ENCODE data around the gene BMPR1B.

BMPR1B gene

GRCh38 chr4:94933799-94934198, 176.0 kb downstream of the BMPR1B start:
- Mint-ChIP-seq H3K27me3 (ENCODE audit: low read depth, poor library complexity) (no peaks in the 10 kb centered on the region), H3K4me3 (no peak overlapping the region), H3K27ac (no peak overlapping the region), H3K9me3 (no peaks in the 10 kb centered on the region), H3K36me3 (ENCODE audit: low read depth) (peaks cover 4% of the 10 kb centered on the region), H3K4me1 (peaks cover 71% of the 10 kb centered on the region)
- DNase-seq: no peak
- TF ChIP-seq CTCF (IDR thresholded peaks at IDR 0.05): no peak

GRCh38 chr4:94934201-94934600, 176.4 kb downstream of the BMPR1B start:
- Mint-ChIP-seq H3K4me3 (no peak overlapping the region), H3K4me1 (peaks cover 71% of the 10 kb centered on the region), H3K27me3 (ENCODE audit: low read depth, poor library complexity) (no peaks in the 10 kb centered on the region), H3K36me3 (ENCODE audit: low read depth) (peaks cover 4% of the 10 kb centered on the region), H3K27ac (no peak overlapping the region), H3K9me3 (no peaks in the 10 kb centered on the region)
- DNase-seq: no peak
- TF ChIP-seq CTCF (IDR thresholded peaks at IDR 0.05): no peak

- TF ChIP-seq CTCF (IDR thresholded peaks at IDR 0.05): no peak
- Mint-ChIP-seq H3K27ac (no peak overlapping the region), H3K4me3 (no peak overlapping the region), H3K36me3 (ENCODE audit: low read depth) (peaks cover 4% of the 10 kb centered on the region), H3K9me3 (no peaks in the 10 kb centered on the region), H3K27me3 (ENCODE audit: low read depth, poor library complexity) (no peaks in the 10 kb centered on the region), H3K4me1 (peaks cover 70% of the 10 kb centered on the region)
- no peak for DNase-seq
Measured at GRCh38 chr4:94934864-94935263, 177.1 kb downstream of the BMPR1B start.

- H3K4me1 Mint-ChIP-seq: peaks cover 74% of the 10 kb centered on the region
- H3K9me3 Mint-ChIP-seq: no peaks in the 10 kb centered on the region
- no peaks in the 10 kb centered on the region for H3K27me3 Mint-ChIP-seq (ENCODE audit: low read depth, poor library complexity)
- no peak for TF ChIP-seq CTCF (IDR thresholded peaks at IDR 0.05)
- no peak for DNase-seq
- no peak overlapping the region for H3K4me3 Mint-ChIP-seq
- peaks cover 4% of the 10 kb centered on the region for H3K36me3 Mint-ChIP-seq (ENCODE audit: low read depth)
- peak overlapping the region; percentile 78 for H3K27ac Mint-ChIP-seq
Measured at GRCh38 chr4:94936854-94937253, 179.1 kb downstream of the BMPR1B start.

- H3K36me3 Mint-ChIP-seq (ENCODE audit: low read depth): peaks cover 4% of the 10 kb centered on the region
- no peak for DNase-seq
- H3K27me3 Mint-ChIP-seq (ENCODE audit: low read depth, poor library complexity): peaks cover 4% of the 10 kb centered on the region
- no peak overlapping the region for H3K27ac Mint-ChIP-seq
- no peak overlapping the region for H3K4me3 Mint-ChIP-seq
- peaks cover 56% of the 10 kb centered on the region for H3K4me1 Mint-ChIP-seq
- H3K9me3 Mint-ChIP-seq: no peaks in the 10 kb centered on the region
- TF ChIP-seq CTCF (IDR thresholded peaks at IDR 0.05): no peak
Measured at GRCh38 chr4:94939791-94940519, 182.2 kb downstream of the BMPR1B start.

GRCh38 chr4:94940520-94940908, 182.8 kb downstream of the BMPR1B start:
- no peak for DNase-seq
- H3K4me3 Mint-ChIP-seq: no peak overlapping the region
- H3K9me3 Mint-ChIP-seq: no peaks in the 10 kb centered on the region
- no peak for TF ChIP-seq CTCF (IDR thresholded peaks at IDR 0.05)
- H3K27ac Mint-ChIP-seq: peak overlapping the region; percentile 94
- H3K36me3 Mint-ChIP-seq (ENCODE audit: low read depth): peaks cover 4% of the 10 kb centered on the region
- peaks cover 4% of the 10 kb centered on the region for H3K27me3 Mint-ChIP-seq (ENCODE audit: low read depth, poor library complexity)
- peaks cover 50% of the 10 kb centered on the region for H3K4me1 Mint-ChIP-seq

All from nephron progenitor cell (in vitro differentiated cells).